Glutamatergic neuron (in vitro differentiated cells): ENCODE measurements around the gene TMEM170B. TPM values are rescaled to one million over a fixed set of nuclear protein-coding genes. Genes with fewer than 3 reads are reported as not detected.

Source experiments
- DNase-seq: peaks from one replicate; pipeline ENCODE4 v3.0.0; 2022
- H3K27ac Mint-ChIP-seq: one replicate; pipeline ENCODE4 v1.8.0; 2020; ENCODE audit warnings: mild to moderate bottlenecking, mixed read lengths, inconsistent platforms; ENCODE audit not compliant: unreplicated experiment
- H3K27me3 Mint-ChIP-seq: one replicate; pipeline ENCODE4 v1.8.0; 2020; ENCODE audit warnings: mild to moderate bottlenecking, moderate library complexity, mixed read lengths, inconsistent platforms; ENCODE audit not compliant: unreplicated experiment
- H3K36me3 Mint-ChIP-seq: one replicate; pipeline ENCODE4 v1.8.0; 2020; ENCODE audit warnings: mild to moderate bottlenecking, mixed read lengths, inconsistent platforms; ENCODE audit not compliant: unreplicated experiment
- H3K4me1 Mint-ChIP-seq: one replicate; pipeline ENCODE4 v1.8.0; 2020; ENCODE audit warnings: mild to moderate bottlenecking, low read depth, mixed read lengths, inconsistent platforms; ENCODE audit not compliant: unreplicated experiment
- H3K4me3 Mint-ChIP-seq: one replicate; pipeline ENCODE4 v1.8.0; 2020; ENCODE audit warnings: mild to moderate bottlenecking, mixed read lengths, inconsistent platforms; ENCODE audit not compliant: unreplicated experiment
- H3K9me3 Mint-ChIP-seq: one replicate; pipeline ENCODE4 v1.8.0; 2020; ENCODE audit warnings: mild to moderate bottlenecking, moderate library complexity, mixed read lengths, inconsistent platforms; ENCODE audit not compliant: unreplicated experiment
- total RNA-seq: library from RNA; stranded (reverse); fragmentation: NEBNext Ultra II Directional; extraction: Animal tissue kit (Norgen Biotek cat#: 25700); gene quantifications from one replicate; pipeline ENCODE4 v1.2.1, GENCODE V29; 2021; ENCODE audit not compliant: unreplicated experiment
- TF ChIP-seq, protein P1 (sequence below): fragments of 200-600 bp; sonication (generic); IDR thresholded peaks from one replicate; pipeline ENCODE4 v1.5.0; 2021; ENCODE audit not compliant: partially characterized antibody, unreplicated experiment

Gene TMEM170B
- total RNA-seq, 1 donor from 2014 or later: 11.0 TPM

DNA sequence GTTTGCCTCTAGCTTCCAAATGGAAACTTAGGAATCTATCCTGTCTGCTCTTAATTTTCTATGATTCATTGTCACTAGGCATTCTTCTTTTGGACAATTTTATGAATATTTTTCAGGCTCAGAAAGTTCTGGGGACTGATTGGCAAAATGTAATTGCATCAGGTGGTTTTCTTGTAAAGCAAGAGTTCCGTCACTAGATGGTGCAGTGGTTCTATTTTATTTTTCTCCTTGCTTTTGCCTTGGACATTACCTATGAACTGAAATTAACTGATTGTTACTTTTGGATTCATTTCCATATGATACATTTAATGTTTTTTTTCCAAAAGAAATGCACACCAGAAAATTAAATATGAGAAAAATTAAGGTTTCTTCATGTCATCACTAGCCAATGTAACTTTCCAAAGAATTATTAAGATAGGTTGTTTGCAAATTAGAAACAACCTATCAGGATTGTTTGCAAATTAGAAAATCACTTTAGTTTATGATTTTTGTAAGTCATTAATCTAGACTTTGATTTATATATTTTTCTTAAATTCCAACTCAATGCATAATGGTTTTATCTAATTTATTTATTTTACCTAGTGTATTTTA is 48.0 kb downstream of the TMEM170B start:
- Mint-ChIP-seq H3K4me3 (no peak overlapping the region), H3K27me3 (no peaks in the 10 kb centered on the region), H3K27ac (no peak overlapping the region), H3K36me3 (no peaks in the 10 kb centered on the region), H3K4me1 (no peaks in the 10 kb centered on the region), H3K9me3 (peaks cover 1% of the 10 kb centered on the region)
- TF ChIP-seq, protein P1, sequence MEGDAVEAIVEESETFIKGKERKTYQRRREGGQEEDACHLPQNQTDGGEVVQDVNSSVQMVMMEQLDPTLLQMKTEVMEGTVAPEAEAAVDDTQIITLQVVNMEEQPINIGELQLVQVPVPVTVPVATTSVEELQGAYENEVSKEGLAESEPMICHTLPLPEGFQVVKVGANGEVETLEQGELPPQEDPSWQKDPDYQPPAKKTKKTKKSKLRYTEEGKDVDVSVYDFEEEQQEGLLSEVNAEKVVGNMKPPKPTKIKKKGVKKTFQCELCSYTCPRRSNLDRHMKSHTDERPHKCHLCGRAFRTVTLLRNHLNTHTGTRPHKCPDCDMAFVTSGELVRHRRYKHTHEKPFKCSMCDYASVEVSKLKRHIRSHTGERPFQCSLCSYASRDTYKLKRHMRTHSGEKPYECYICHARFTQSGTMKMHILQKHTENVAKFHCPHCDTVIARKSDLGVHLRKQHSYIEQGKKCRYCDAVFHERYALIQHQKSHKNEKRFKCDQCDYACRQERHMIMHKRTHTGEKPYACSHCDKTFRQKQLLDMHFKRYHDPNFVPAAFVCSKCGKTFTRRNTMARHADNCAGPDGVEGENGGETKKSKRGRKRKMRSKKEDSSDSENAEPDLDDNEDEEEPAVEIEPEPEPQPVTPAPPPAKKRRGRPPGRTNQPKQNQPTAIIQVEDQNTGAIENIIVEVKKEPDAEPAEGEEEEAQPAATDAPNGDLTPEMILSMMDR: peak; percentile 53
- DNase-seq: no peak

DNA sequence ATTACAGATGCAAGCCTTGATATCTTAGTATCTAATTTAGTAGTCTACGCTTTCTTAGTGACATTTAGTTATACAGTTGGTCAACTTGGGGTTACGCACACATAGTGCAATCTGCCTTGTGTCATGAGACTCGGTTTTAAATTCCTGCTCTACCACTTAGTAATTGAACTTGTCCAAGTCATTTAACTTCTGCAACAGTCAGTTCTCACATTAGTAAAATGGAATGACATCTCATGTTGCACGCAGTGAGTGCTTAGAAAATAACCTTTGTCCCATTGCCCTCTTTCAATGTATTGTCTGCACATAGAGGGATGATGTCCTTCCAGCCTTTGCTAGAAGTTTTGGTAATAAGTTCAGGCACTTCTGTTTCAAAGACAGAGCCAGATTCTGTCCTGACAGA is 48.6 kb downstream of the TMEM170B start:
- Mint-ChIP-seq H3K27ac (no peak overlapping the region), H3K36me3 (no peaks in the 10 kb centered on the region), H3K9me3 (peaks cover 1% of the 10 kb centered on the region), H3K4me1 (no peaks in the 10 kb centered on the region), H3K27me3 (no peaks in the 10 kb centered on the region), H3K4me3 (no peak overlapping the region)
- DNase-seq: no peak
- TF ChIP-seq, protein P1: no peak

DNA sequence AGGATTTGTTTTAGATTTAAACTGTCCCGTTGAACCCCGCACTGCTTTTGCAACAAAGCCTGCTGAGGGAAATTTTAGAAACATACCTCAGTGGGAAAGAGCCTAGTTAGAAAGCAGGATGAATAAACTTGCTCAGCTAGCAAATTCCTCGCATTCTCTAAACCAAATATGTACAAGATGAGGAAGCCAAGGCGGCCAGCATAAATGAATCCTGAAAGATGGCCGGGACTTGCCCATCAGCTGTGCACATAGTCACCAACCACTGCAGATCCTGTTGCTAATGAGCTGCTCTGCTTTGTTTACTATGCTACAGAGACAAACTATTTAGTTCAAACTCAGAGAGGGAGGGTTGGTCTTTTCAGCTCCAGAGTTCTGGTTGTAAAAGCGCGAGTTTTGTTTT is 49.0 kb downstream of the TMEM170B start:
- no peaks in the 10 kb centered on the region for H3K4me1 Mint-ChIP-seq

DNA sequence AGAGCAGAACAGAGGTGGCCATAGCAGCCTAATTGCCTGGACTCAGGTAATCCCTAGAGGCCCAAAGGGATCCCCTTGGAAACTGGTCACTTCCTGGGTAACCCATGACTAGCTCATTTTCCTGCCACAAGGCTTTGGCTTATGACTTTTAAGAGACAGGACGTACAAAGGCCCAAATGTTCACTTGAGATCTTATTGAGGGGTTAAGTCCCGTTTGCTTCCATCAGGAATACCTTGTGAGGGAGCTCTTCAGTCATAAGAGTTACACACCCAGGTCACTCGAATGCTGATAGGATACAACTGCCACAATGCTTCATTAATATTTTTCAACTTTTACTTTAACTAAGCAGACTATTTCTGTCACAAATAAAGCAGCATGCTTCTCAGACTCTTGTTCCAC is 51.7 kb downstream of the TMEM170B start:
- peaks cover 3% of the 10 kb centered on the region for H3K9me3 Mint-ChIP-seq
- H3K36me3 Mint-ChIP-seq: no peaks in the 10 kb centered on the region
- TF ChIP-seq, protein P1: no peak
- H3K27ac Mint-ChIP-seq: no peak overlapping the region
- DNase-seq: no peak
- H3K4me1 Mint-ChIP-seq: no peaks in the 10 kb centered on the region
- H3K4me3 Mint-ChIP-seq: no peak overlapping the region
- no peaks in the 10 kb centered on the region for H3K27me3 Mint-ChIP-seq

More for the DNA sequence above, 49.0 kb downstream of the TMEM170B start:
- H3K27me3 Mint-ChIP-seq: no peaks in the 10 kb centered on the region
- no peak for DNase-seq
- no peak overlapping the region for H3K4me3 Mint-ChIP-seq
- TF ChIP-seq, protein P1: no peak
- no peaks in the 10 kb centered on the region for H3K36me3 Mint-ChIP-seq
- no peak overlapping the region for H3K27ac Mint-ChIP-seq
- peaks cover 1% of the 10 kb centered on the region for H3K9me3 Mint-ChIP-seq

DNA sequence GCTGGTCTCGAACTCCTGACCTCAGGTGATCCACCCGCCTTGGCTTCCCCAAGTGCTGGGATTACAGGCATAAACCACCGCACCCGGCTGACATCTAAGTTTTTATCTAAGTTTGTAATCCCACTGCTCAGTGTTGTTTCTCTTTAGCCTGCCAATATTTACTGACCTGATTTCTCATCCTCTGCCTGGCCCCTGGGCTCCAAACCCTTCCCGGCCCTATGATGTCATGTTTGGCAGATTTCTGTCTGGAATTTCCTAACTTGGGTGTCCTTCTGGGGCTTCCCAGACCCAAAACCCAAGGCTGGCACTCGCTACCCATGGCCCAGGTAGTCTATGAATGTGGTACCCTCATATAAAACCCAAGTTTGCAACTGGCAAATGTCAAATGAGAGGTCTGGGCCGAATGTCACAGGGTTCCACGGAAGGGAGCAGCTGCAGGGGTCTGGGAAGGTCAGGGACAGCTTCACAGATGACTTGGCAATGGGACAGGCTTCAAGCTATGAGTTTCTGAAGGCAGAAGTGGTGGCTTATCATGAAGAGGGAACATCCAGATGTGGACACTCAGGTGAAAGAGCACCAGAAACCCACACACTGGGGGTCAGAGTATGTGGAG is 54.9 kb downstream of the TMEM170B start:
- Mint-ChIP-seq H3K4me3 (no peak overlapping the region), H3K27ac (no peak overlapping the region), H3K36me3 (no peaks in the 10 kb centered on the region), H3K27me3 (no peaks in the 10 kb centered on the region), H3K4me1 (no peaks in the 10 kb centered on the region), H3K9me3 (peaks cover 5% of the 10 kb centered on the region)
- no peak for DNase-seq
- TF ChIP-seq, protein P1: no peak
